Measurements from ENCODE around the gene YWHAQ. TPM values are rescaled to one million over a fixed set of nuclear protein-coding genes. Genes with fewer than 3 reads are reported as not detected.
A peak's percentile ranks its signal among the peaks of the same experiment; 100 is the strongest.

The YWHAQ gene
- total and polyA plus RNA-seq, 2 of the 4 experiments (the other 2 are of a cell fraction), result 196 to 255 TPM

DNA sequence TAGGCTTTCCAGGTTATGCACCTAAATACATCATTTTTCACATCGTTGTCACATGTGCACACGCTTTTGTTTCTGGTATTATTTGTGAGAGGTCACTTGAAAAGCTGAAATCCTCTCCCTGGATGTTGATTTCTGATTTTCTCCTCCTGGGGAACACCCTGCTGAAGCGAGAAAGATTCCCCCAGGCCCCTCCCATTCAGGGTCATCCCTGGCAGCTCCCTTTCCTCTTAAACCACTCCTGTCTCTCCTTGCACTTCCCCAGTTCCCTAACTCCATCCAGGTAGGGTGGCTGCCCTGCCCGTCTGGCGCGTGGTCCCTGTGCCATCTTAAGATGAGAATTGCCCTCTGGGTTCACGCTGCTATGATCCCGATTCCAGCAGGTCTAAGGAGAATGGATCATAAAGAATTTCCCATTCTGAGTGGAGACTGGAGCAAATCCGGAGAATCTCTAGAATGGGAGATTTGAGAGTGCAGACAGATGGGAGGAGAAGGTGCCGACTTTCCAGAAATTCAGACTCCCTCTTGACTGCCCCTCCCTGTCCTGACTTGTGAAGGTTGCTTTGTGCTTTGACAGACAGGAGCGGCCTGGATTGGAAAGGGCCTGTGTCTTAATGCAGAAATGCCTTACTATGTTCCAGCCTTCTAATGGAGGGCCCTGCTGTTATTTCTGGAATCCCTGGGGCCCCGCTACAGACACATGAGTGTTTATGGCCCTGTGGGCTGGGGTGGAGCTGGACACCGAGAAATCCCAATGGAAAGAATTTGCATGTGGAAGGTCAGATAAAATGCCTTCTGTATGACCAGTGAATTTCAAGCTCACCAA is 1.3 kb upstream of the YWHAQ start (continued):
- TF ChIP-seq MXI1 (IDR thresholded peaks at IDR 0.05; ENCODE audit: borderline replicate concordance, low read depth, low read length) (no peak), MAZ (IDR thresholded peaks at IDR 0.05; ENCODE audit: borderline replicate concordance, low read depth, low read length) (no peak)

DNA sequence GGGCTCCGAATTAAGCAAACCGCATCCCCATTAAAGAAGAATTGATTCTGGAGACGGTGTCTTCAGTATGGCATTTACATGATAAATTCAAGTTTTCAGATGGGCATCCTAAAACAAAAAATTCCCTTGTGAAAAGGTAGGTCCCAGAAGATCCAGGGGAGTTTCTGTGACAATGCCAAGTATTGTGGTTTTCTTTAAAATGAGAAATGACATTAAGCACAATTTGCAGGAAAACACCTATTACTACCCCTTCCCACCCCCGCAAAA is 689 bp upstream of the YWHAQ start:
- dilution Hi-C loops (cut with HindIII; ENCODE audit: low sequenced_read_pairs, unreplicated experiment) (no loop called here), in situ Hi-C loops (cut with MboI; ENCODE audit: low sequenced_read_pairs) (no loop called here), intact Hi-C loops (cut with micrococcal nuclease) (loop anchor here (2.0 to 10.0 kb wide), 5 partner anchors 19 to 487 kb away; no protein-coding TSS in a partner anchor)
- Histone ChIP-seq H3K4me1 (ENCODE audit: control insufficient read depth, insufficient read depth, low read length) (peaks cover 12% of the 10 kb centered on the region), H3K9me3 (ENCODE audit: control insufficient read depth, insufficient read depth, low read length) (no peaks in the 10 kb centered on the region), H2BK5ac (ENCODE audit: low read depth, low read length, poor library complexity, severe bottlenecking) (peak overlapping the region; percentile 7), H3K79me1 (ENCODE audit: low read depth in 1 of 2, low read length in 2 of 2) (peaks cover 0 to 19% of the 10 kb centered on the region in 2 experiments; a peak in 2 of 4 replicates), H3K4me2 (ENCODE audit: low read depth, low read length) (peak overlapping the region; percentile 70), H2AFZ (replicated peaks; ENCODE audit: low read length, poor library complexity) (peak overlapping the region; percentile 94), H2BK120ac (ENCODE audit: low read depth, low read length) (peak overlapping the region; percentile 74), H4K20me1 (ENCODE audit: insufficient read depth, low read length) (peaks cover 37% of the 10 kb centered on the region), H3K23ac (ENCODE audit: low read depth, low read length) (peak overlapping the region; percentile 37), H3K14ac (replicated peaks; ENCODE audit: low read depth, low read length) (peak overlapping the region; percentile 30), H3K27ac (ENCODE audit: insufficient read depth, low read length) (peak overlapping the region; percentile 24), H3K56ac (ENCODE audit: extremely low read depth, insufficient read depth, low read length) (peak overlapping the region; percentile 63), H4K5ac (ENCODE audit: low read depth, low read length) (peak overlapping the region; percentile 13), H2BK20ac (ENCODE audit: low read depth, low read length) (peak overlapping the region; percentile 47; the same call in 1 of the 2 replicates), H3K9me1 (ENCODE audit: insufficient read depth, low read length) (peaks cover 9% of the 10 kb centered on the region), H2BK15ac (ENCODE audit: low read depth, low read length) (peak overlapping the region; percentile 21; the same call in 1 of the 3 replicates), H4K8ac (ENCODE audit: low read depth in 2 of 2, low read length in 2 of 2) (peak overlapping the region; percentile 51 to 83), H3K36me3 (ENCODE audit: control insufficient read depth, insufficient read depth, low read length) (peaks cover 12% of the 10 kb centered on the region), H4K91ac (ENCODE audit: insufficient read depth, low read depth, low read length) (peak overlapping the region; percentile 45), H2AK9ac (replicated peaks; ENCODE audit: low read depth, low read length, poor library complexity) (peak overlapping the region; percentile 98), H3K9ac (ENCODE audit: low read depth, low read length) (peak overlapping the region; percentile 31), H3K4ac (ENCODE audit: low read depth, low read length) (peak overlapping the region; percentile 76), H2AK5ac (ENCODE audit: low read depth, low read length) (peak overlapping the region; percentile 27), H3K27me3 (ENCODE audit: control insufficient read depth, insufficient read depth, low read length) (no peaks in the 10 kb centered on the region), H3K18ac (ENCODE audit: low read depth, low read length) (peak overlapping the region; percentile 48), H3K4me3 (ENCODE audit: insufficient read depth, low read depth, low read length) (peak overlapping the region; percentile 48; the same call in 1 of the 2 replicates)
- no peak for TF ChIP-seq RFX5 (IDR thresholded peaks at IDR 0.05; ENCODE audit: low read depth, low read length)
- TF ChIP-seq POLR2A (IDR thresholded peaks at IDR 0.05; ENCODE audit: low read depth, low read length), result no peak
- no peak for TF ChIP-seq MAZ (IDR thresholded peaks at IDR 0.05; ENCODE audit: borderline replicate concordance, low read depth, low read length)
- no peak for TF ChIP-seq CEBPB (IDR thresholded peaks at IDR 0.05; ENCODE audit: low read depth, low read length)
- no peak for TF ChIP-seq FOS (IDR thresholded peaks at IDR 0.05; ENCODE audit: low read depth, low read length)
- no peak for TF ChIP-seq MXI1 (IDR thresholded peaks at IDR 0.05; ENCODE audit: borderline replicate concordance, low read depth, low read length)
- no peak for TF ChIP-seq RAD21 (IDR thresholded peaks at IDR 0.05; ENCODE audit: low read length)
- no peak for TF ChIP-seq MAFK (IDR thresholded peaks at IDR 0.05; ENCODE audit: low read depth, low read length)
- no peak for TF ChIP-seq NFE2L2 (IDR thresholded peaks at IDR 0.05; ENCODE audit: low read depth, low read length)
- TF ChIP-seq CHD1 (IDR thresholded peaks at IDR 0.05; ENCODE audit: low read depth, low read length), result no peak
- no peak for TF ChIP-seq BHLHE40 (IDR thresholded peaks at IDR 0.05; ENCODE audit: low read depth, low read length)
- TF ChIP-seq, protein P1, sequence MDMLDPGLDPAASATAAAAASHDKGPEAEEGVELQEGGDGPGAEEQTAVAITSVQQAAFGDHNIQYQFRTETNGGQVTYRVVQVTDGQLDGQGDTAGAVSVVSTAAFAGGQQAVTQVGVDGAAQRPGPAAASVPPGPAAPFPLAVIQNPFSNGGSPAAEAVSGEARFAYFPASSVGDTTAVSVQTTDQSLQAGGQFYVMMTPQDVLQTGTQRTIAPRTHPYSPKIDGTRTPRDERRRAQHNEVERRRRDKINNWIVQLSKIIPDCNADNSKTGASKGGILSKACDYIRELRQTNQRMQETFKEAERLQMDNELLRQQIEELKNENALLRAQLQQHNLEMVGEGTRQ (IDR thresholded peaks at IDR 0.05; ENCODE audit: low read depth, low read length), result no peak
- ChIA-PET CTCF (no interaction called here), POLR2A (ENCODE audit: unreplicated experiment) (interaction anchor here (1.0 kb wide), 1 partner anchor 76 kb away, joined by 5 read pairs; the partner anchor contains the start of gene ADAM17)
- no TSS peak for BruUV-seq (replicated peaks)
- no peak for ATAC-seq (ENCODE audit: low read depth)
- DNase-seq, result no peak
- no CpG with 5 or more reads among the region's 4 CpGs for WGBS, 2 experiments (ENCODE audit: extremely low coverage in 2 of 2, insufficient read length in 1 of 2)
